ENCODE measurements around the gene CHRNA5. TPM values are rescaled to one million over a fixed set of nuclear protein-coding genes. Genes with fewer than 3 reads are reported as not detected.

The CHRNA5 gene
- polyA plus RNA-seq, 2 of the 4 experiments (the other 2 are of a cell fraction) = 29.8 to 49.6 TPM

DNA sequence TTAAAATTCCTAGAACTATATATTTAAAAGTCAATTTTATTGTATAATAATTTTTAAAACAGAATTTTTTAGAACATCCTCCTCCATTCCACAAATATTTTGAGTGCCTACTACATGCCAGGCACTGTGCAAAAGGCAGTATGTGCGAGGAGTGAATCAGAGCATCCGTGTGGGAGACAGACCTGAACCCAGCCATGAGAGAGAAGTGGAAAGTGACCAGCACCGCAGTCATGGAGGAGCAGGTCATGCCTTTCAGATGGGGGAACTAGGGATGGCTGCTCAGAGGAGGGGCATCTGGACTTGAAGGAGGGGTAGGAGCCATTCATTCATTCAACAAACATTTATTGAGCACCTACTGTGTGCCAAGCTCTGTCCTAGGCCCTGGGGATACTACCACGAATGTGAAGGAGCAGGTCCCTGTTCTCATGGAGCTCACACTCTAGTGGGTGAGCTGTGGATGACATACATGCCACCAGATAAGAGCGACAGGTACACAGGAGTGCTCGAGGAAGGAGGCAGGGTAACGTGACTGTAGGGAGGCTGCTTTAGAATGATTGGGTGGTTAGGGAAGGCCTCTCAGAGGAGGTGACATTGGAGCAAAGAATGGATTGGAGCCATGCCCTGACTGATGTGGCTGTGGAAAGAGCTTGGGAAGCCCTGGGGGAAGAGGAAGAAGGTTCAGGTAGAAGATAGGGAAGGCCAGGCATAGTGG lies 58.6 kb downstream of the CHRNA5 start:
- Histone ChIP-seq H3K27ac (no peak overlapping the region), H3K4me2 (no peak overlapping the region), H3K4me3 (no peak overlapping the region), H3K4me1 (peaks cover 10% of the 10 kb centered on the region; the same call in 1 of the 3 replicates), H3K9me3 (no peaks in the 10 kb centered on the region)
- ATAC-seq (no peak), FAIRE-seq (no peak), DNase-seq (ENCODE audit: low read depth in 1 of 2, low spot score in 1 of 2) (no peak)
- ChIA-PET CTCF (interaction anchor here (1.2 to 19.2 kb wide), 5 partner anchors 12 to 127 kb away, joined by 3 to 256 read pairs (median 15); partner anchors contain the start of gene CHRNB4), POLR2A (no interaction called here)
- 69% methylated on average over 7 of the region's 7 CpGs for WGBS (ENCODE audit: missing lambda C conversion rate)
- TF ChIP-seq EHMT2 (IDR thresholded peaks at IDR 0.05; ENCODE audit: low read depth) (no peak), TP53 (CRISPR knock-in tag; IDR thresholded peaks at IDR 0.05) (no peak), EHF (CRISPR knock-in tag; IDR thresholded peaks at IDR 0.05) (no peak), ZNF302 (CRISPR knock-in tag; IDR thresholded peaks at IDR 0.05) (no peak), CBX8 (IDR thresholded peaks at IDR 0.05) (no peak), CHD4 (IDR thresholded peaks at IDR 0.05; ENCODE audit: borderline replicate concordance) (no peak), CBX2 (IDR thresholded peaks at IDR 0.05; ENCODE audit: borderline replicate concordance, low read depth) (no peak), HOXB13 (CRISPR knock-in tag; IDR thresholded peaks at IDR 0.05; ENCODE audit: low read depth) (no peak), FOXS1 (CRISPR knock-in tag; IDR thresholded peaks at IDR 0.05) (no peak), POLR2A (IDR thresholded peaks at IDR 0.05; ENCODE audit: low read length) (no peak)
- TF ChIP-seq, protein P1, sequence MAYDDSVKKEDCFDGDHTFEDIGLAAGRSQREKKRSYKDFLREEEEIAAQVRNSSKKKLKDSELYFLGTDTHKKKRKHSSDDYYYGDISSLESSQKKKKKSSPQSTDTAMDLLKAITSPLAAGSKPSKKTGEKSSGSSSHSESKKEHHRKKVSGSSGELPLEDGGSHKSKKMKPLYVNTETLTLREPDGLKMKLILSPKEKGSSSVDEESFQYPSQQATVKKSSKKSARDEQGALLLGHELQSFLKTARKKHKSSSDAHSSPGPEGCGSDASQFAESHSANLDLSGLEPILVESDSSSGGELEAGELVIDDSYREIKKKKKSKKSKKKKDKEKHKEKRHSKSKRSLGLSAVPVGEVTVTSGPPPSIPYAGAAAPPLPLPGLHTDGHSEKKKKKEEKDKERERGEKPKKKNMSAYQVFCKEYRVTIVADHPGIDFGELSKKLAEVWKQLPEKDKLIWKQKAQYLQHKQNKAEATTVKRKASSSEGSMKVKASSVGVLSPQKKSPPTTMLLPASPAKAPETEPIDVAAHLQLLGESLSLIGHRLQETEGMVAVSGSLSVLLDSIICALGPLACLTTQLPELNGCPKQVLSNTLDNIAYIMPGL (CRISPR knock-in tag; IDR thresholded peaks at IDR 0.05; ENCODE audit: borderline replicate concordance) = no peak

DNA sequence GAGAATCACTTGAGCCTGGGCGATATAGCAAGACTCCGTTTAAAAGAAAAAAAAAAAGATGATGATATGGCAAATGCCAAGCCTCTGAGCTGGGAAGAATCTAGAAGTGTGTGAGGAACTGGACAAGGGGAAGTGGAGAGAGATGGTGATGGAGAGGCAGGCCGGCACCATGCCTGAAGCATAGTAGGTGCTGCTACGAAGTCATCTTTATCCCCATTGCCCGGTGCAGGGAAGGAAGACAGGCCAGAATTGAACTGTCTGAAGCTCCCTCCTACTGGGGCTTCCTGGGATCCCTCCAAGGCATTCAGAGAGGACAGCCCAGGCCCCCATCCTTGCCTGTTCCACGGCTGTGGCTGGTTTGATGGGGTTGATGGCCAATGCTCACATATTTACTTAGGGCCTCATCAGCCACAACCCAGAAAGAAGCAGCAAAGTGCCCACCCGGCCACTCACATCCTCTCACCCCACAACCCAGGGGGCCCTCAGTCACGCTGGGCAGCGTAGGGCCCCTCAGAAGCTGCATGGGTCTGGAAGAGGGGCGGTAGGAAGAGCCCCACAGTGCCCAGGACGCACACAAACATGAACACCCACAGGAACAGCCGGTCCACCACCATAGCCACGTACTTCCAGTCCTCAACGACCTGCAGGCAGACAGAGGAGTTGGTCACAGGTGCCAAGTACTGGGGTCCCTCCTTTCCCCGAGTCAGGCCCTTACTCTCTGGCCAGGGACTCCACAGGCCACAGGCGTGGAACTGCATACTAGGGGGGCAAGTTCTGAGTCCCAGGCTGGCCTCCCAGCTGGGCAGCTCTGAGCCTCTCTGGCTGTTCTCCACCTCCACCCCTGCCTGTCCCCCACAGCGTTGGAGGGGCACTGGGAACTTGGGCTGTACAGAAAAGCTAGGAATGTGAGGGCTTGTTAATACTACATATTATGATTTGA lies 59.6 kb downstream of the CHRNA5 start:
- TF ChIP-seq KDM5A (IDR thresholded peaks at IDR 0.05) (no peak), SREBF2 (IDR thresholded peaks at IDR 0.05) (no peak), BHLHE40 (IDR thresholded peaks at IDR 0.05; ENCODE audit: low read depth, low read length) (no peak), EHMT2 (IDR thresholded peaks at IDR 0.05; ENCODE audit: low read depth) (no peak), TP53 (CRISPR knock-in tag; IDR thresholded peaks at IDR 0.05) (no peak), ZSCAN20 (CRISPR knock-in tag; IDR thresholded peaks at IDR 0.05) (no peak)
- TF ChIP-seq, protein P2, sequence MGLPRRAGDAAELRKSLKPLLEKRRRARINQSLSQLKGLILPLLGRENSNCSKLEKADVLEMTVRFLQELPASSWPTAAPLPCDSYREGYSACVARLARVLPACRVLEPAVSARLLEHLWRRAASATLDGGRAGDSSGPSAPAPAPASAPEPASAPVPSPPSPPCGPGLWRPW (IDR thresholded peaks at IDR 0.05) = no peak
- TF ChIP-seq, protein P3, sequence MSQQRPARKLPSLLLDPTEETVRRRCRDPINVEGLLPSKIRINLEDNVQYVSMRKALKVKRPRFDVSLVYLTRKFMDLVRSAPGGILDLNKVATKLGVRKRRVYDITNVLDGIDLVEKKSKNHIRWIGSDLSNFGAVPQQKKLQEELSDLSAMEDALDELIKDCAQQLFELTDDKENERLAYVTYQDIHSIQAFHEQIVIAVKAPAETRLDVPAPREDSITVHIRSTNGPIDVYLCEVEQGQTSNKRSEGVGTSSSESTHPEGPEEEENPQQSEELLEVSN (IDR thresholded peaks at IDR 0.05; ENCODE audit: borderline replicate concordance, low read depth) = no peak
- TF ChIP-seq, protein P1 (CRISPR knock-in tag; IDR thresholded peaks at IDR 0.05; ENCODE audit: borderline replicate concordance) = no peak
- TF ChIP-seq, protein P4, sequence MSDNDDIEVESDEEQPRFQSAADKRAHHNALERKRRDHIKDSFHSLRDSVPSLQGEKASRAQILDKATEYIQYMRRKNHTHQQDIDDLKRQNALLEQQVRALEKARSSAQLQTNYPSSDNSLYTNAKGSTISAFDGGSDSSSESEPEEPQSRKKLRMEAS (IDR thresholded peaks at IDR 0.05) = no peak

More for the DNA sequence above, 59.6 kb downstream of the CHRNA5 start:
- H3K4me3 ChIP-seq = no peak overlapping the region
- no peak for FAIRE-seq
- 64% methylated on average over 17 of the region's 17 CpGs for WGBS (ENCODE audit: missing lambda C conversion rate)
- no peak for DNase-seq (ENCODE audit: low read depth in 1 of 2, low spot score in 1 of 2)
- ChIA-PET POLR2A (no interaction called here), CTCF (interaction anchor here (1.2 to 19.2 kb wide), 4 partner anchors 11 to 126 kb away, joined by 3 to 256 read pairs (median 120); partner anchors contain the start of gene CHRNB4)
- ATAC-seq = no peak
- H3K9me3 ChIP-seq = no peaks in the 10 kb centered on the region
- no peak overlapping the region for H3K27ac ChIP-seq
- no peak overlapping the region for H3K4me2 ChIP-seq
- peaks cover 6% of the 10 kb centered on the region; the same call in 1 of the 3 replicates for H3K4me1 ChIP-seq

Data from A549 (cell line).